CD4-positive, alpha-beta T cell treated with Interleukin-2 at 100 ng/mL for 4 hours (primary cell): ENCODE data around the gene SSTR3.

ENCODE experiments used
- DNase-seq: peaks from one replicate; pipeline ENCODE4 v3.0.0-alpha.2; 2020; ENCODE audit warnings: low spot score

SSTR3 gene

GRCh38 chr22:37196539-37197450 is 15.5 kb downstream of the SSTR3 start:
- no peak for DNase-seq

GRCh38 chr22:37195921-37196320 is 16.4 kb downstream of the SSTR3 start:
- DNase-seq, result no peak

GRCh38 chr22:37194750-37195149 is 17.5 kb downstream of the SSTR3 start:
- DNase-seq, result no peak

- peak; percentile 57 for DNase-seq
These were observed 18.6 kb downstream of the SSTR3 start for GRCh38 chr22:37193629-37194191.

- no peak for DNase-seq
These were observed 19.5 kb downstream of the SSTR3 start for GRCh38 chr22:37192741-37193140.

- DNase-seq, result no peak
These were observed 20.1 kb downstream of the SSTR3 start for GRCh38 chr22:37192204-37192603.

GRCh38 chr22:37190262-37190780 is 22.0 kb downstream of the SSTR3 start:
- DNase-seq, result no peak

GRCh38 chr22:37188901-37189466 is 23.3 kb downstream of the SSTR3 start:
- DNase-seq, result peak; percentile 47

GRCh38 chr22:37187891-37188761 is 24.2 kb downstream of the SSTR3 start, which contains the start of gene C1QTNF6:
Gene C1QTNF6, minus strand, starts transcription at chr22:37188247. Its CDS starts 34 bp downstream, at chr22:37188213.
- DNase-seq, result no peak

- DNase-seq, result no peak
These were observed 24.8 kb downstream of the SSTR3 start for GRCh38 chr22:37187552-37187890.

GRCh38 chr22:37186997-37187522 is 25.2 kb downstream of the SSTR3 start:
- no peak for DNase-seq

- DNase-seq, result peak; percentile 89
These were observed 25.9 kb downstream of the SSTR3 start for GRCh38 chr22:37186228-37186996.

GRCh38 chr22:37185646-37186227 is 26.5 kb downstream of the SSTR3 start:
- DNase-seq, result no peak

- no peak for DNase-seq
These were observed 27.3 kb downstream of the SSTR3 start for GRCh38 chr22:37184816-37185541.

- DNase-seq, result no peak
These were observed 27.9 kb downstream of the SSTR3 start for GRCh38 chr22:37184380-37184755.

GRCh38 chr22:37183432-37184379 is 28.6 kb downstream of the SSTR3 start:
- no peak for DNase-seq

GRCh38 chr22:37182949-37183245 is 29.4 kb downstream of the SSTR3 start:
- no peak for DNase-seq

- DNase-seq, result no peak
These were observed 30.0 kb downstream of the SSTR3 start for GRCh38 chr22:37182101-37182948.
